ENCODE measurements around the gene RPL37. TPM values are rescaled to one million over a fixed set of nuclear protein-coding genes. Genes with fewer than 3 reads are reported as not detected.
"Not testable (repeated sequence)": the region's sequence is repeated elsewhere in the genome, so short reads cannot be mapped to it uniquely, and the experiment has no call there.

RPL37 gene
- total RNA-seq, 1 experiment from 2014 or later, result 299 TPM

DNA sequence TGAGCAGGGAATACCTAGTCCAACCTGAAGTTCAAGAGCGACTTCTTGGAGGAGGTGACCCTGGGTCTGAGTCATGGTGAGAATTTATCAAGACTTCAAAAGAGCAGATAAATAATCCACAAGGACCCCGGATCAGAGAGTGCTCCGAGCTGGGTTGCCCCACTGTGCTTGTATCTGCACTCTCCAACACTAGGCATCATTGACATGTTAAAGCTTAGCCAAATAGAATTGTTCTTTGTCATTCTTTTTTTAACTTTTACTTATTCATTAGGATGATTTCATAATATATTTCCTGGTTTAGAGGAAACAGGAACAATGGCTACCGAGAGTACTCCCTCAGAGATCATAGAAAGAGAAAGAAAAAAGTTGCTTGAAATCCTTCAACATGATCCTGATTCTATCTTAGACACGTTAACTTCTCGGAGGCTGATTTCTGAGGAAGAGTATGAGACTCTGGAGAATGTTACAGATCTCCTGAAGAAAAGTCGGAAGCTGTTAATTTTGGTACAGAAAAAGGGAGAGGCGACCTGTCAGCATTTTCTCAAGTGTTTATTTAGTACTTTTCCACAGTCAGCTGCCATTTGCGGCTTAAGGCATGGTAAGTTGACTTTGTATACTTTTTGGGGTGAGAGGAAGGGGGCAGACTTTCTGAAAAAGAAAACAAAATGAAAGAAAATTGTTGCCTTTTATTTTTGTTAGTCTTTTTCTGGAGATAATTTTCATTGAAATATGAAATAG is 6.2 kb upstream of the RPL37 start, which contains the start of gene CARD6:
Gene CARD6, plus strand, starts transcription at position 300 of the 738 bp plus-strand sequence. Its CDS starts 16 bp downstream, at position 316.
- no peak for DNase-seq (ENCODE audit: low spot score)
- in situ Hi-C loops (cut with HindIII; ENCODE audit: low sequenced_read_pairs), result no loop called here

DNA sequence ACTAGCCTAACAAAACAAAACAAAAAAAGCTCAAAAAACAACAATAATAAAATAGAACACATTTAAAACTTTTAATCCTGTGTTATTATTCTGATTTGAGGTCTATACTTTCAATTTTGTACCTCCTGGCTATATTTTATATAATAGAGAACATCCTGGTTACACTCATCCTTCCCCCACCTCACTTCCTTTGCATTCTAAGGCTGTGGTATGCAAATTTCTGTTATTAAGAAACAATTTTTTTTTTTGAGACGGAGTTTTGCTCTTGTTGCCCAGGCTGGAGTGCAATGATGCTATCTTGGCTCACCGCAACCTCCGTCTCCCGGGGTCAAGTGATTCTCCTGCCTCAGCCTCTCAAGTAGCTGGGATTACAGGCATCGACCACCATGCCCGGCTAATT is 3.1 kb upstream of the RPL37 start:
- in situ Hi-C loops (cut with HindIII; ENCODE audit: low sequenced_read_pairs), result no loop called here
- DNase-seq (ENCODE audit: low spot score), result no peak

- peak; percentile 16 for DNase-seq (ENCODE audit: low spot score)
- in situ Hi-C loops (cut with HindIII; ENCODE audit: low sequenced_read_pairs), result no loop called here
Observed at GRCh38 chr5:40834391-40834848, 602 bp downstream of the RPL37 start.

DNA sequence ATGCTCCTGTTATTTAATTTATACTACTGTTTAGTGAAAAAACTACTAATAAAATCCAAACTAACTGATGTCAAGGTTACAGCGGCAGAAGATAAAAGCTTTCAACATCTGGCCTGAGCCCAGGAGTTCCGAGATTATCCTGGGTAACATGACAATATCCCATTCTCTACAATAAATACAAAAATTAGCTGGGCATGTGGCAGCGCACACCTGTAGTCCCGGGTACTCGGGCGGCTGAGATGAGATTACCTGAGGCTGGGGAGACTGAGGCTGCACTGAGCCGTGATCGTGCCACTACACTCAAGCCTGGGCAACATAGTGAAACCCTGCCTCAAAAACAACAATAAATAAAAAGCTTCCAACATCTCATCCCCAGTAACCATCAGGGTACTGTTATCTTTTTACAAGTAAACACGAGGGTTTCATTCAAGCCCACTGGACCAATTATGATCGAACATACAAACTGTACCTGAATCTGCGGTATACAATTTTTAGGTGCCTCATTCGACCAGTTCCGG is 1.3 kb downstream of the RPL37 start:
- DNase-seq (ENCODE audit: low spot score), result no peak
- in situ Hi-C loops (cut with HindIII; ENCODE audit: low sequenced_read_pairs), result no loop called here

- in situ Hi-C loops (cut with HindIII; ENCODE audit: low sequenced_read_pairs), result no loop called here
- no peak for DNase-seq (ENCODE audit: low spot score)
Observed at GRCh38 chr5:40832345-40832744, 2.7 kb downstream of the RPL37 start.

DNA sequence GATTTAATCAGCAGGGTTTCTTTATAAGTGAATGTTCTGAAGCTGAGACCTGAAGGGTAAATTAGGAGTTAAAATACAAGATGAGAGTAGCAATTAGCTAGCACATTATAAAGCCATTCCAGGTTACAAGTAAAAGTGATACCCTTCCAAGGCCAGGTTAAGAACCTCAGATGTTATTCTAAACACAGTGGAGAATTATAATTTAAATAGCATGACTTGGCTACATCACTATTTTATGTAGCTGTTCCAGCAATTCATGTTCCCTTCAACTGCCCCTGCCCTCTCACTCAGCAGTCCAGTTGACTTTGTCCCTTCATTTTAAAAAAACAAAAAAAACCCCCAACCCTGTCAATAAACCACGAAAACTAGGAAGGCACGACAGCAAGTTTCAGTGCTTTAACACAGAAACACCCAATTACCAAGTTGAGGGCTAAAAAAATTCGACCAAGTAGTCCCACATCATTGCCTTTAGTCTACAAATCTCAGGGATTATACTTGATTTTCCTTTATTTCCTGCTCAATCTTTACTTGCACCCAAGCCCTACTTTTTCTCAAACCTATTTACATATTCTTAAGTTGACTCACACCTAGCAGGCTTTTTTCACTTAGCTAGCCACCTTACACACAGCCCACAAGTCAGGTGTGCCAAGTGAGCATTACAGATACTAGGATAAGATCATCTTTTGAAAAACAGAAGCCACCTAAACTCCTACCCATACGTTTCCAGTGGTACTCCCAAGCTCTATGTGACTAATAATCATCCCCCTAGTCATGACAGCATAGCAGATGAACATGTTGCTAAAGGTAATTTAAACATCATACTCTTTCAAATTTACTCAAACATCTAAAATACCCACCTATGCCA is 3.4 kb downstream of the RPL37 start:
- no peak for DNase-seq (ENCODE audit: low spot score)
- in situ Hi-C loops (cut with HindIII; ENCODE audit: low sequenced_read_pairs), result no loop called here

GRCh38 chr5:40829748-40830533 is 5.1 kb downstream of the RPL37 start:
- in situ Hi-C loops (cut with HindIII; ENCODE audit: low sequenced_read_pairs), result no loop called here
- DNase-seq (ENCODE audit: low spot score), result no peak

DNA sequence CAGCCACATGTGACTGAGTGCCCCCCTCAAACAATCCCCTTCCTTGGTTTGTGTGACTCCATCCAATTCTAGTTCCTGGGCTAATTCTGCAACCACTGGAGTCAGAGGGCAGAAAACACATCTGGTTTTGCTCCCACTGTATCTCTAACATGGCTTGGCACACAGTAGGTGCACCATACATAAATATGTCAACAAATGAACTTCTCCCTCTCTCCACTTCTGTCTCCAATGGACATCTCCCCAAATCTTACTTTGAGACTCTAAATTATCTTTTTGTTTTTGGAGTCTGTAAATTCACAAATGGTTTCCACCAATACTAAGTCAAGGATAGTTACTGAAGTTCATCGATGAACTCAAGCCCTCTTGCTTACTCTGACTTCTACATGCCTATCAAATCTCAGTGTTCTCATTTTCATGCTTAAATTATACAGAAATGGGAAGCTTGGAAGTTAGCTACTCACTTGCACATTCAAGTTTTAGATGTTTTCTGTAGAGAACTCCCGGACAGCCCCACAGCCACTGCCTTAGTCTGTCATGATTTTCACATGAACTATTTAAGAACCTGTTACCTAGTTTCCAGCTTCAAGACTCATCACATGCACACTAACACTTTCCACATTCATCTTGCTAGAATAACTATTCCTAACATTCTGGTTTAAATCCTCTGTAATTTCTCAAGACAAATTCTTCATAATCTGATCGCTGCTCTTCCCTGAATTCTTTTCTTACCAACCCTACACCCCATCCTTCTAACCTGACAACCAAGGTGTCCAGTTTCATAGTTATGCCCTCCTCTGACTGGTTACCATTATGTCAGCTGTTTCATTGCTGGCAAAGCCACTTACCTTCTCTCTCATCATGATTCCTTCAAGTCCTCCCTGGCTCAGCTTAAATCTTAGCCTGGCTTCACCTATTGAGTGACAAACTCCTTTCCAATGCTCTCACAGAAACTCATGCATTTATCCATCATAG is 6.0 kb downstream of the RPL37 start:
- in situ Hi-C loops (cut with HindIII; ENCODE audit: low sequenced_read_pairs), result no loop called here
- no peak for DNase-seq (ENCODE audit: low spot score)

DNA sequence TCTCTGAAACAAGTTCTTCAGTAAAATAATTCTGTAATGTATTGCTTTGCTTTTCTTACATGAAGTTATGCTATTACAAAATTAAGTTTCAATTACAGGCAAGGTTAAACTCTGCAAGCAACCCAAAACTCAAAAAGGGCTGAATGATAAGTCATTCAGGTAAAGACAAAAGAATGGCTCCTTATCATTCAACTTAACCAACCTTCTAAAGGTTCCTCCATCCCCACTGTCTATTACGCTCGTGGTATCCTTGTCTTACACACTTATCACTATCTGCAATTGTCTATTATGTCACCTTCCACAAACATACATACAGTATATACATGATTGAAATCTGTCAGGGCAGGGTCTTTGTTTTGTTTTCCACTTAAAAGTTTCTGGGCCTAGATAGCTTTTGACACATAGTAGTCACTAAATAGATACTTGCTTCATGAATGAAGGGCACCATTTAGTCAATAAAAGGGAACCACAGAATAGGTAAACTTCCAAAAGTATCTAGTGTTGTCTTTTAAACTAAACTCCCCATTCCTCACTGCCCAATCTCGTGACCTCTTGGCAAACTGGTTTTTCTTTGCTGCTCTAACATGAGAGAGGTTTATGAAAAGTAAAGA is 6.9 kb downstream of the RPL37 start:
- DNase-seq (ENCODE audit: low spot score), result no peak
- in situ Hi-C loops (cut with HindIII; ENCODE audit: low sequenced_read_pairs), result no loop called here

DNA sequence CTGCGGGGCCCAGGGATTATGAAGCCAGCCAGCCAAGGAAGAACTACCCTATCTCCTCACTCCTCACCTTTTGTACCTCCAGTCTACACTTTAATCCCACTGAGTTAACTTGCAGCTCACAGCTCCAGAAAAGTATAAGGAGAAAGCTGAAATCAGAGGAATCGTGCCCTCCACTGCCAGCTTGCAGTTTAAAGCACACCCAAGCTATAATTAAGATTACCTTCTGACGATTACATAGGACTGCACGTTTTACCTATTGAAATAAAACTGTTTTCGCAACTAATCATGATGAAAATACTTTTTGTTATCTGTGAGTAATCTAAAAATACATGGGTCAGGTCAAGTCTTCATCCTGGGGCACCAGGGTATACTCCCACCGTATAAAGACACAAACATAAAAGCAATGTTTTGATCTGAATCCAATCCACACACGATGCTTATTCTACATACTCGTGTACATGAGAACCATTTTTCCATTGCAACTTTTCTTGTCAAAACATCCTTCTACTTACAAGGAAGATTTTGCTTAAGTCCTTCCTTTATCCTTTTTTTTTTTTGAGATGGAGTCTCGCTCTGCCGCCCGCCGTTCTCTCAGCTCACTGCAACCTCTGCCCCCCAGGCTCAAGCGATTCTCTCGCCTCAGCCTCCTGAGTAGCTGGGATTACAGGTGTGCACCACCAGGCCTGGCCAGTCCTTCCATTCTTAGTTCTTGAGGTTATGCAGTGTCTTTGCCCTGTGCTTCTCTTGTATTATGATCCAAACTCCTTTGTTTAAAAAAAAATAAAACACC is 7.6 kb downstream of the RPL37 start:
- DNase-seq (ENCODE audit: low spot score), result no peak
- in situ Hi-C loops (cut with HindIII; ENCODE audit: low sequenced_read_pairs), result no loop called here

- no peak for DNase-seq (ENCODE audit: low spot score)
- in situ Hi-C loops (cut with HindIII; ENCODE audit: low sequenced_read_pairs), result no loop called here
Observed at GRCh38 chr5:40826489-40827187, 8.4 kb downstream of the RPL37 start.

DNA sequence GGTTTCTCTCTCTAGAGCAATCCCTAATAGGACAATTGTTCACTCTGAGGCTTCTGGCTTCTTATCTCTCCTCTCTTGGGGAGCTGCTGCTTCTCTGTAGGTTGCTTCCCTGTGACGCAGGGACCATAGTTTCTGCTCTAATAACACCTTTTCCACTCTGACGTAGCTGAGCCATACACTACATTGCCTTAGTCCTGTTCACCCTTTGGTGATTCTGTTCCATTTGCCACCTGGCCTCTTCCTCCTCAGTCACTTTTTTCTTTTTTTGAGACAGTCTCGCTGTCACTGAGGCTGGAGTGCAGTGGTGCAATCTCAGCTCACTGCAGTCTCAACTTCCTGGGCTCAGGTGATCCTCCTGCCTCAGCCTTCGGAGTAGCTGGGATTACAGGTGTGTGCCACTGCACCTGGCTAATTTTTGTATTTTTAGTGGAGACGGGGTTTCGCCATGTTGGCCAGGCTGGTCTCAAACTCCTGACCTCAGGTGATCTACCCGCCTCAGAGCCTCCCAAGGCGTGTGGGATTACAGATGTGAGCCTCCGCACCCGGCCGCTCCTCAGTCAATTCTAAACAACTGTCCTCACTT is 9.5 kb downstream of the RPL37 start:
- peak; percentile 46 for DNase-seq (ENCODE audit: low spot score)
- in situ Hi-C loops (cut with HindIII; ENCODE audit: low sequenced_read_pairs), result not testable (repeated sequence)

DNA sequence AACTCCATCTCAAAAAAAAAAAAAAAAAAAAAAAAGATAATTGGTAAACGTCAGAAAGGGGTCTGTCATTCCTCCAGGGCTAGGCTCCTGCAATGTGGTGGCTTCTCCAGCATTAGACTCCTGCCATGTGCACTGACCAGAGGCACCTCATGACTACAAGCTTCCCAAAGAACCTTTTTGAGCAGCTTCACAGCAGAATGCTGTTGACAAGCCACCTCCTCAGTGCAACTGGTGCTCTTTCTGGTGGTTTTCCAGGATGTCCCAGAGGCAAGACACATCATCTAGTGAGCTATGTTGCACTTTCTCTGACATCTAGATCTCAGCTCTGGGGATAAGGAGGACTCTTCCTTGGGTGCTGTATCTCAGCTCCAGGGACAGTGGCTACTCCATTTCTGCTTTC is 11.6 kb downstream of the RPL37 start:
- in situ Hi-C loops (cut with HindIII; ENCODE audit: low sequenced_read_pairs), result no loop called here
- DNase-seq (ENCODE audit: low spot score), result peak; percentile 38

GRCh38 chr5:40813698-40814281 is 21.2 kb downstream of the RPL37 start:
- DNase-seq (ENCODE audit: low spot score), result no peak
- in situ Hi-C loops (cut with HindIII; ENCODE audit: low sequenced_read_pairs), result no loop called here

GRCh38 chr5:40812125-40812524 is 22.9 kb downstream of the RPL37 start:
- no peak for DNase-seq (ENCODE audit: low spot score)
- in situ Hi-C loops (cut with HindIII; ENCODE audit: low sequenced_read_pairs), result no loop called here
